Upper lobe of left lung (tissue), 6 donors: Measurements from ENCODE around the gene PIK3R3. TPM values are rescaled to one million over a fixed set of nuclear protein-coding genes. Genes with fewer than 3 reads are reported as not detected.
"Not testable (repeated sequence)": the region's sequence is repeated elsewhere in the genome, so short reads cannot be mapped to it uniquely, and the experiment has no call there.

Source experiments
- ATAC-seq, 2 donors: fragments of 200-7000 bp; cut with Tn5 transposase; one replicate each; pipeline ENCODE4 v1.9.1; 2022; ENCODE audit warnings: mild to moderate bottlenecking in 2 of 2, moderate library complexity in 2 of 2; ENCODE audit not compliant: low FRiP score in 2 of 2
- DNase-seq, 2 donors: peaks; one replicate each; pipeline ENCODE4 v3.0.0-alpha.2; 2019 to 2020
- H3K27ac ChIP-seq, 4 donors: fragments of 200-600 bp; sonication (generic); one replicate each; pipeline ENCODE4 v1.5.1; 2016 to 2019
- H3K27me3 ChIP-seq, 4 donors: fragments of 200-600 bp; sonication (generic); one replicate each; pipeline ENCODE4 v1.5.1; 2017 to 2019
- H3K36me3 ChIP-seq, 4 donors: fragments of 200-600 bp; sonication (generic); one replicate each; pipeline ENCODE4 v1.5.1; 2016 to 2019
- H3K4me1 ChIP-seq, 4 donors: fragments of 200-600 bp; sonication (generic); one replicate each; pipeline ENCODE4 v1.5.1; 2018 to 2019
- H3K4me3 ChIP-seq, 4 donors: fragments of 200-600 bp; sonication (generic); one replicate each; pipeline ENCODE4 v1.5.1; 2017 to 2019; ENCODE audit warnings: mild to moderate bottlenecking in 2 of 4, moderate library complexity in 1 of 4
- H3K9me3 ChIP-seq, 4 donors: fragments of 200-600 bp; sonication (generic); one replicate each; pipeline ENCODE4 v1.5.1; 2018 to 2019
- EP300 ChIP-seq, 4 donors: sonication (generic); formaldehyde crosslinking; IDR thresholded peaks; one replicate each; pipeline ENCODE4 v1.5.1; 2017; ENCODE audit warnings: antibody characterized with exemption in 4 of 4, control low read depth in 2 of 4
- POLR2A ChIP-seq, 4 donors: fragments of 450-650 bp; IDR thresholded peaks; one replicate each; pipeline ENCODE4 v1.5.1; 2016 to 2017; ENCODE audit warnings: antibody characterized with exemption in 4 of 4, mild to moderate bottlenecking in 2 of 4
- POLR2AphosphoS5 ChIP-seq, 2 donors: sonication (generic); formaldehyde crosslinking; IDR thresholded peaks; one replicate each; pipeline ENCODE4 v1.5.1; 2017; ENCODE audit warnings: antibody characterized with exemption in 2 of 2
- WGBS, 2 donors: methylation state at CpG; one replicate each; pipeline ENCODE4 v1.1.5; 2017 to 2018; 5-methylcytosine and 5-hydroxymethylcytosine counted together
- total RNA-seq, 6 donors: library from RNA; depleted of rRNA in 4 of 6; stranded (reverse); fragments of >200 nt in 4 of 6; gene quantifications; one replicate each; pipeline versions ENCODE4 v1.1.0 to v1.2.1, GENCODE V29; 2016 to 2021
- TF ChIP-seq, protein P1 (sequence below), 6 experiments: fragments of 450-650 bp in 4 of 6; fragments of 200-600 bp in 2 of 6; sonication (generic) in 2 of 6; IDR thresholded peaks; one replicate each; pipeline ENCODE4 v1.5.1; 2016 to 2019; ENCODE audit warnings: antibody characterized with exemption in 6 of 6
- donor health status: DM: no; HTN: no; CAD: no; lungs with moderate emphysema.
- donor health status: DM: no; HTN: yes; CAD: no; lungs with severe emphysema.

PIK3R3 gene
- total RNA-seq, 6 donors from 2014 or later, result 11.2 to 43.7 (median 33.0) TPM

DNA sequence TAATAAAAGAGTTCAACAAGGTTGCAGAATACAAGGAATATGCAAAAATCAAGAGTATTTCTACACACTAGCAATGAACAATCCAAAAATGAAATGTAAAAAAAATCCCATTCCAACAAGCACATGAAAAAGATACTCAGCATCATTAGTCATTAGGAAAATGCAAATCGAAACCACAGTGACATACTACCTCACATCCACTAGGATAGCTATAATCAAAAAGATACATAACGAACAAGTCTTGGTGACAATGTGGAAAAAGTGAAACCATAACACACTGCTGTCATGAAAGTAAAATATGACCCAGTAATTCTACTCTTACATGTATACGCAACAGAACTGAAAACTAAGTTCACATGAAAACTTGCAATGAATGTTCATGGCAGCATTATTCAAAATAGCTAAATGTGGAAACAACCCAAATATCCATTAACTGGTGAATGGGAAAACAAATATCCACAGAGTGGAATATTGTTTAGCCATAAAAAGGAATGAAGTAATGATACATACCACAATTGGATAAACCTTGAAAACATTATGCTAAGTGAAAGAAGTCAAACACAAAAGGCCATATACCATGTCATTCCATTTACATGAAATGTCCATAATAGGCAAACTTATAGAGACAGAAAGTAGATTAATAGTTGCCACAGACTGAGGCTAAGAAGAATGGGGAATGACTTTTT is 34.3 kb downstream of the PIK3R3 start:
- Histone ChIP-seq H3K27me3 (no peaks in the 10 kb centered on the region), H3K36me3 (peaks cover 0 to 3% (median 0%) of the 10 kb centered on the region in 4 donors), H3K4me3 (no peak overlapping the region), H3K27ac (no peak overlapping the region), H3K9me3 (no peaks in the 10 kb centered on the region), H3K4me1 (no peaks in the 10 kb centered on the region)
- TF ChIP-seq EP300 (IDR thresholded peaks at IDR 0.05), result no peak
- no peak for TF ChIP-seq POLR2AphosphoS5 (IDR thresholded peaks at IDR 0.05)
- TF ChIP-seq, protein P1, sequence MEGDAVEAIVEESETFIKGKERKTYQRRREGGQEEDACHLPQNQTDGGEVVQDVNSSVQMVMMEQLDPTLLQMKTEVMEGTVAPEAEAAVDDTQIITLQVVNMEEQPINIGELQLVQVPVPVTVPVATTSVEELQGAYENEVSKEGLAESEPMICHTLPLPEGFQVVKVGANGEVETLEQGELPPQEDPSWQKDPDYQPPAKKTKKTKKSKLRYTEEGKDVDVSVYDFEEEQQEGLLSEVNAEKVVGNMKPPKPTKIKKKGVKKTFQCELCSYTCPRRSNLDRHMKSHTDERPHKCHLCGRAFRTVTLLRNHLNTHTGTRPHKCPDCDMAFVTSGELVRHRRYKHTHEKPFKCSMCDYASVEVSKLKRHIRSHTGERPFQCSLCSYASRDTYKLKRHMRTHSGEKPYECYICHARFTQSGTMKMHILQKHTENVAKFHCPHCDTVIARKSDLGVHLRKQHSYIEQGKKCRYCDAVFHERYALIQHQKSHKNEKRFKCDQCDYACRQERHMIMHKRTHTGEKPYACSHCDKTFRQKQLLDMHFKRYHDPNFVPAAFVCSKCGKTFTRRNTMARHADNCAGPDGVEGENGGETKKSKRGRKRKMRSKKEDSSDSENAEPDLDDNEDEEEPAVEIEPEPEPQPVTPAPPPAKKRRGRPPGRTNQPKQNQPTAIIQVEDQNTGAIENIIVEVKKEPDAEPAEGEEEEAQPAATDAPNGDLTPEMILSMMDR (IDR thresholded peaks at IDR 0.05), result no peak
- no peak for TF ChIP-seq POLR2A (IDR thresholded peaks at IDR 0.05)
- 83 to 86% methylated on average over 3 of the region's 3 CpGs for WGBS, 2 donors
- DNase-seq (no peak), ATAC-seq (no peak)

DNA sequence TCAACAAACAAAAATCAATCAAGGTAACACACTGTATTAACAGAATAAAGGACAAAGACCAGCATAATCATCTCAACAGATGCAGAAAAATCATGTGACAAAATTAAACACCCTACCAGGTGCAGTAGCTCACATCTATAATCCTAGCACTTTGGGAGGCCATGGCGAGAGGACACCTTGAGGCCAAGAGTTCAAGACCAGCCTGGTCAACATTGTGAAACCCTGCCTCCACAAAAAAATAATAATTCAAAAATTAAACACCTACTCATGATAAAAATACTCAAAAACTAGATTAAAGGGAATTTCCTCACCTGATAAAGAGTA is 35.3 kb downstream of the PIK3R3 start:
- no peak overlapping the region for H3K4me3 ChIP-seq
- H3K4me1 ChIP-seq, result no peaks in the 10 kb centered on the region
- ATAC-seq, result no peak
- no peak for DNase-seq
- WGBS, 2 donors, result 100% methylated on average over 1 of the region's 1 CpG
- H3K9me3 ChIP-seq, result no peaks in the 10 kb centered on the region
- TF ChIP-seq, protein P1 (IDR thresholded peaks at IDR 0.05), result no peak
- TF ChIP-seq EP300 (IDR thresholded peaks at IDR 0.05), result no peak
- TF ChIP-seq POLR2AphosphoS5 (IDR thresholded peaks at IDR 0.05), result no peak
- TF ChIP-seq POLR2A (IDR thresholded peaks at IDR 0.05), result no peak
- no peak overlapping the region for H3K27ac ChIP-seq
- peaks cover 0 to 3% (median 0%) of the 10 kb centered on the region in 4 donors for H3K36me3 ChIP-seq
- H3K27me3 ChIP-seq, result no peaks in the 10 kb centered on the region

DNA sequence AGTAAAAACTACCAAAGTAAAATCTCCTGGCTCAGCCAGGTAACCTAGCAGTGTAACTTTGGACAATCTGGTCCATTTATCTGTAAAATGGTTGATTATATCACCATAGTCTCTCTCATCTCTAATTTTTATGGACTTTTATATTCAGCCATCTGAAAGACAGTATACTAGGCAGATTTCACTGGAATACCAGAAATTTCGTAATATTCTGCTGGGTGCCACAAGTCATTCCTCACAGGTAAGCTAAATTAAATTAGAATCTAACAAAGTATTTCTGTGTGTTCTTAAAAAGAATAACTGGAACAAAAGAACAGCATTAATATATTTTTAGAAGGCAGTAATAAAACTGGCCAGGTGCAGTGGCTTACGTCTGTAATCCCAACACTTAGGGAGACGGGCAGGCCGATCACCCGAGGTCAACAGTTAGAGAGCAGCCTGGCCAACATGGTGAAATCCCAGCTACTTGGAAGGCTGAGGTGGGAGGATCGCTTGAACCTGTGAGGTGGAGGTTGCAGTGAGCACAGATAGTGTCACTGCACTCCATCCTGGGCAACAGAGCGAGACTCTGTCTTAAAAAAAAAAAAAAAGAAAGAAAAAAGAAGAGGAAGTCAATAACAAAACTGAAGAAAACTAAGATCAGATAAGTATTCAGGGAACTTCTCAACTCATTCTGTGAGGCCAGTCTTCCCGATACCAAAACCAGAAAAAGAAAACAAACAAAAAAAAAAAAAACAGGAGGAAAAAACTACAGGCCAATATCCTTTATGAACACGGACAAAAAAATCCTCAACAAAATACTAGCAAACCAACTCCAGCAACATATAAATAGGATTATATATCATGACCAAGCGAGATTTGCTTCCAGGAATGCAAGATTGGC is 35.9 kb downstream of the PIK3R3 start:
- Histone ChIP-seq H3K9me3 (no peaks in the 10 kb centered on the region), H3K36me3 (peaks cover 0 to 3% (median 0%) of the 10 kb centered on the region in 4 donors), H3K27ac (no peak overlapping the region), H3K4me3 (no peak overlapping the region), H3K27me3 (no peaks in the 10 kb centered on the region), H3K4me1 (no peaks in the 10 kb centered on the region)
- DNase-seq (no peak), ATAC-seq (no peak)
- WGBS, 2 donors, result 84 to 87% methylated on average over 10 of the region's 10 CpGs
- no peak for TF ChIP-seq POLR2A (IDR thresholded peaks at IDR 0.05)
- TF ChIP-seq POLR2AphosphoS5 (IDR thresholded peaks at IDR 0.05), result no peak
- no peak for TF ChIP-seq EP300 (IDR thresholded peaks at IDR 0.05)
- TF ChIP-seq, protein P1 (IDR thresholded peaks at IDR 0.05), result no peak

DNA sequence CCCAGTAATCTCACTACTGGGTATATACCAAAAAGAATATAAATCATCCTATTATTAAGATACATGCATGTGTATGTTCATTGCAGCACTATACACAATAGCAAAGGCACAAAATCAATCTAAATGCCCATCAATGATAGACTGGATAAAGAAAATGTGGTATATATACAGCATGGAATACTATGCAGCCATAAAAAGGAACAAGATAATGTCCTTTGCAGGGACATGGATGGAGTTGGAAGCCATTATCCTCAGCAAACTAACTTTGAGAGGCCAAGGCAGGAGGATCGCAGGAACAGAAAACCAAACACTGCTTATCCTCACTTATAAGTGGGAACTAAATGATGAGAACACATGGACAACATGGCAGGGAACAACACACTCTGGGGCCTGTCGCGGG is 37.3 kb downstream of the PIK3R3 start:
- not testable (repeated sequence) for H3K9me3 ChIP-seq, H3K4me1 ChIP-seq, ATAC-seq, H3K4me3 ChIP-seq, H3K27ac ChIP-seq, H3K27me3 ChIP-seq, DNase-seq, H3K36me3 ChIP-seq
- WGBS, 2 donors, result 99 to 100% methylated on average over 3 of the region's 3 CpGs

DNA sequence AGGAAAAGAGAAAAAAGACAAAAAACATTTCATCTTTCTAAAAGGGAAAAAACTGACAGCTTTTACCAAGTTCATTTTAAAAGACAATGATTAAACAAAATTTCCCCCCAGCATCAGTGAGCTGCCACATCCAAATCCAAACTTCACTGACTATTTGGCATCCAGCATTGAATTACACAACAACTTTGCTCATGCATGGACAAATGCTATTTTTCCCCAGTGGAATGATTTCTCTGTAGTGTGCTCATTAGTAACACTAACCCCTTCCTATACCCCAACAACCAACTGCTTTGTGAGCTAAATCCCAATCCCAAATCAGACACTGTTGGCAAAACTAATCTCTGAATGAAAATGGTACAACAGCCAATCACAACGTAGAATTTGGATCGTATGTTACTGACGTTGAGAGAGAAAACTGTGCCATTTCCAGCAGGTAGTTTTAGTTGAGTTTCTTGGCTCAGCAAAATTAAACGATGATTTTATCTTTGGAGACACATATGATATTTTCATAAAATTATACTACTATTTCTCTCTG is 37.9 kb downstream of the PIK3R3 start:
- no peaks in the 10 kb centered on the region for H3K9me3 ChIP-seq
- TF ChIP-seq, protein P1 (IDR thresholded peaks at IDR 0.05), result no peak
- TF ChIP-seq POLR2AphosphoS5 (IDR thresholded peaks at IDR 0.05) (no peak), EP300 (IDR thresholded peaks at IDR 0.05) (no peak), POLR2A (IDR thresholded peaks at IDR 0.05) (no peak)

DNA sequence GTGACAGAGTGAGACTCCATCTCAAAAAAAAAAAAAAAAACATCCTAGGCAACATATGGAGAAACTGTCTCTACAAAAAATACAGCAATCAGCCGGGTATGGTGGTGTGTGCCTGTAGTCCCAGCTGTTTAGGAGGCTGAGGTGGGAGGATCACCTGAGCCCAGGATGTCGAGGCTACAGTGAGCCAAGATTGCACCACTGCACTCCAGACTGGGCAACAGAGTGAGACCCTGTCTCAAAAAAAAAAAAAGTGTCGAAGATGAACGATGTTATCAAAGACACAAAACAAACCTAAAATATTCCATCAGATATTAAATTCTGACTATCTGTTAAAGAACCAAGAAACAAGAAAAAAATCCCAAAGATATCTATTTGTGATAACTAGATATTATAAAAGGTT is 38.6 kb downstream of the PIK3R3 start:
- H3K27ac ChIP-seq, H3K9me3 ChIP-seq, H3K4me1 ChIP-seq, H3K4me3 ChIP-seq, ATAC-seq, H3K36me3 ChIP-seq, H3K27me3 ChIP-seq, DNase-seq: not testable (repeated sequence)
- 94 to 97% methylated on average over 4 of the region's 4 CpGs for WGBS, 2 donors

More for the DNA sequence above, 37.9 kb downstream of the PIK3R3 start:
- Histone ChIP-seq H3K4me3 (no peak overlapping the region), H3K27ac (no peak overlapping the region), H3K4me1 (no peaks in the 10 kb centered on the region), H3K36me3 (no peaks in the 10 kb centered on the region), H3K27me3 (no peaks in the 10 kb centered on the region)
- 83 to 87% methylated on average over 4 of the region's 4 CpGs for WGBS, 2 donors
- no peak for DNase-seq
- ATAC-seq, result no peak
